Measurements from ENCODE around the gene ATF2.

- no peak for TF ChIP-seq EGR1 (IDR thresholded peaks at IDR 0.05; ENCODE audit: borderline replicate concordance, low read depth, low read length)
- no peak for TF ChIP-seq EP300 (IDR thresholded peaks at IDR 0.05; ENCODE audit: borderline replicate concordance in 1 of 2, low read depth in 2 of 2, low read length in 2 of 2)
- no peak for TF ChIP-seq BRCA1 (IDR thresholded peaks at IDR 0.05; ENCODE audit: low read depth, low read length)
- TF ChIP-seq CTCF (IDR thresholded peaks at IDR 0.05; ENCODE audit: control extremely low read depth in 1 of 3, insufficient read depth in 1 of 3, low read depth in 1 of 3, low read length in 3 of 3), result no peak
- no peak for TF ChIP-seq POLR2A (IDR thresholded peaks at IDR 0.05; ENCODE audit: control extremely low read depth in 1 of 2, low read depth in 2 of 2, low read length in 2 of 2)
- TF ChIP-seq POLR2AphosphoS5 (IDR thresholded peaks at IDR 0.05; ENCODE audit: low read depth, low read length), result no peak
- no peak for TF ChIP-seq RFX5 (IDR thresholded peaks at IDR 0.05; ENCODE audit: borderline replicate concordance, low read depth, low read length)
- TF ChIP-seq SRF (IDR thresholded peaks at IDR 0.05; ENCODE audit: low read depth, low read length), result no peak
- TF ChIP-seq RAD21 (IDR thresholded peaks at IDR 0.05 in 1 of 2, conservative IDR thresholded peaks at IDR 0.05 in 1 of 2; ENCODE audit: low read depth in 2 of 2, low read length in 2 of 2), result no peak
- no peak for TF ChIP-seq TEAD4 (IDR thresholded peaks at IDR 0.05; ENCODE audit: low read depth, low read length)
- TF ChIP-seq CHD2 (IDR thresholded peaks at IDR 0.05; ENCODE audit: low read length), result no peak
- no peak for TF ChIP-seq PHF8 (conservative IDR thresholded peaks at IDR 0.05; ENCODE audit: low read depth, low read length)
Measured at GRCh38 chr2:175175896-175176295, 7.9 kb upstream of the ATF2 start.
